NCI-H2196 (cell line): ENCODE data around the gene SURF6.
"Not testable (repeated sequence)": the region's sequence is repeated elsewhere in the genome, so short reads cannot be mapped to it uniquely, and the experiment has no call there.

Experiments
- DNase-seq: peaks from one replicate; lab custom pipeline; 2025; ENCODE audit not compliant: unreplicated experiment; lab: John Stamatoyannopoulos, UW

The SURF6 gene

DNA sequence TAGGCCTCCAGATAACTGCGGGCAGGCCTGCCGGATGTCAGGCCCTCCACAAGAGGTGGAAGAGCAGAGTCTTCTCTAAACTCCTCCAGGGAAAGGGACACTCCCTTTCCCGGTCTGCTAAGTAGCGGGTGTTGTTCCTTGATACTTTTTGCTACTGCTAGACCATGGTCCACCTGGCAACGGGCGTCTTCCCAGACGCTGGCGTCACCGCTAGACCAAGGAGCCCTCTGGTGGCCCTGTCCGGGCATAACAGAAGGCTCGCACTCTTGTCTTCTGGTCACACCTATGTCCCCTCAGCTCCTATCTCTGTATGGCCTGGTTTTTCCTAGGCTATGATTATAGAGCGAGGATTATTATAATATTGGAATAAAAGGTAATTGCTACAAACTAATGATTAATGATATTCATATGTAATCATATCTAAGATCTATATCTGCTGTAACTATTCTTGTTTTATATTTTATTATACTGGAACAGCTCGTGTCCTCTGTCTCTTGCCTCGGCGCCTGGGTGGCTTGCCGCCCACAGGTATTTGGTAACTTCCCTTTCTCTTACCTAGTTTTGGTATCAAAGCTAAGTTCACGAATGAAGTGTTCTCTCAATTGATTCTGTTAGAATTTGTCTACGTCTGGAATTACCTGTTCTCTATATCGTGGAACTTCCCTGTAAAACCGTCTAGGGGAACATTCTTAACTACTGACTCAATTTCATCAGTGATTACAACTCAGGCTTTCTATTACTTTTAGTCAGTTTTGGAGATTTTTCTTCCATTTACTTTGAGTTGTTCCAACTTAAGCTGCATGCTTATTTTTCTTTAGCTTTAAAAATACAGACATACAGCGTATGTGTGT, 6.5 kb downstream of the SURF6 start:
- DNase-seq, result not testable (repeated sequence)

- no peak for DNase-seq
Measured at GRCh38 chr9:133327834-133328484, 8.0 kb downstream of the SURF6 start.

DNA sequence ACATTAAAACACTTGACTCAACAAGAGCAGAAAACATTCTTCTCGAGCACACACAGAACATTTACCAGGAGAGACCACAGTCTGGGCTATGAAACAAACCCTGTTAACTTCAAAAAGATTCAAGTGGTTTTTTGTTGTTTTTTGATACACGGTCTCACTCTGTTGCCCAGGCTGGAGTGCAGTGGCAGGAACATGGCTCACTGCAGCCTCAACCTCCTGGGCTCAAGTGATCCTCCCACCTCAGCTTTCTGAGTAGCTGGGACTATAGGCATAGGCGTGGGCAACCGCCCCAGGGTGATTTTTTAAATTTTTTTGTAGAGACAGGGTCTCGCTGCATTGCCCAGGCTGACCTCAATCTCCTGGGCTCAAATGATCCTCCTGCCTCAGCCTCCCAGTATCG, 9.0 kb downstream of the SURF6 start:
- not testable (repeated sequence) for DNase-seq

- DNase-seq, result no peak
Measured at GRCh38 chr9:133323991-133324703, 11.8 kb downstream of the SURF6 start.

DNA sequence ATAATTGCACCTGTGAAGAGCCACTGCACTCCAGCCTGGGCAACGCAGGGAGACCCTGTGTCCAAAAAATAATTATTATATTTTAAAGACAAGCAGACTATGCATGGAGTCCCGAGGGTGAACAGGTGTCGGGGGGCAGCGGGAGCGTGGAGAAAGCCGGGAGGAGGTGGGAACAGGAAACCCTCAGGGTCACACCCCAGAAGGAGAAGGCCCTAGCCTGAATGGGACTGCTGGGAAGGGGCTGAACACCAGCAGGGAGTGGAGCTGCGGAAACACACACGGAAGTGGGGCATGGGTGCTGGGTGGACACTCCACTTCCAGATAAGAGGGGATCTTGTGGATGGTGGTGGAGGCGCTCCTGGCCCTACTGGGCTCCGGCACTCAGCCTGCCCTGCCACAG, 12.8 kb downstream of the SURF6 start:
- DNase-seq, result no peak

DNA sequence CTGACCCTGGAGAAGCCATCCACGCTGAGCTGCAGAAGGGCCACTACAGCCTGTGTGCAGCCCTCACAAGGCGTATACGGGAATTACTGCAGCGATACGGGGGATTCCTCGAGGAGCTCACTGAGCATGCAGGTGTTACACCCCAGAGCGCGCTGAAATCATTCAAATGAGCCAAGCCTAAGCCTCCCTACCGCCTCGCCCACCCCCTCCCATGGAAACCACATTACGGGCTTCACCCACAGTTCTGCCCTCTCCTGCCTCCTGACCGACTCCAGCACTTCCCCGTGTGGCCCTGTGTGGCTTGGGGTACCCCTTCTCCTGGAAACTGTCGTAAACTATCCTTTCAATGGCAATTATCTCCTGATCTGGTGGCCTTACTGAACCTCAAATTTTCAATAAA, 13.3 kb downstream of the SURF6 start:
- no peak for DNase-seq

GRCh38 chr9:133321411-133321935, 14.5 kb downstream of the SURF6 start:
- no peak for DNase-seq

- no peak for DNase-seq
Measured at GRCh38 chr9:133320421-133320881, 15.5 kb downstream of the SURF6 start.

DNA sequence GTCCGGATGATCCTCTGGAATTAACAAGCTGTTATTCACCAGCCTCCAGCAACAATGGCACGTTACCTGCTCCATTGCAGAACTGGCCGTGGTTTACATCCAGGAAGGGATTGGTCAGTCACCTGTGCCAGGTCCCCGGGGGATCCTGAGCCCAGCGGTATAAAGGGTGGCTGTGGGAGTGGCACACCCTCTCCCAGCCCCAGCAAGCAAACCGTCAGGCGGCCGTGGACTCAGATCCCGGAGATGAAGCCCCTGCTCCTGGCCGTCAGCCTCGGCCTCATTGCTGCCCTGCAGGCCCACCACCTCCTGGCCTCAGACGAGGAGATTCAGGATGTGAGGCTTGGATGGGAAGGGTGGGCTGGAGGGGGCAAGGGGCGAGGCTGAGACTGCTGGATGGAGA, 18.4 kb downstream of the SURF6 start:
- not testable (repeated sequence) for DNase-seq

DNA sequence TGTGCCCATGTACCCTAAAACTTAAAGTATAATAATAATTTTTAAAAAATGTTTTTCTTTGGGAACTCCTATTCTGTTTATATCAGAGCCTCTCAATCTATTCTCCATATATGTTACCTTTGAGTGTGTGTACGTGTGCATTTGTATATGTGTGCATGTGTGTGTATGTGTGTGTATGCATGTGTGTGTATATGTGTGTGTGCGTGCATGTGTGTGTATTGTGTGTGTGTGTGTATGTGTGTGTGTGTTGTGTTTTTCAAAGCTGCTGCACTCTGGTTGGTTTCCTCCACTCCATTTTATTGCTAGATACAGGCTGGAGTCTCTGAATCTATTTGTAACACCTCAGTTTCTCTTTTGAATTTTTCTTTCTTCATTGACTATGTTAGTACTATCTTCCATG, 20.0 kb downstream of the SURF6 start:
- no peak for DNase-seq

GRCh38 chr9:133309608-133310007, 26.4 kb downstream of the SURF6 start:
- DNase-seq, result no peak

DNA sequence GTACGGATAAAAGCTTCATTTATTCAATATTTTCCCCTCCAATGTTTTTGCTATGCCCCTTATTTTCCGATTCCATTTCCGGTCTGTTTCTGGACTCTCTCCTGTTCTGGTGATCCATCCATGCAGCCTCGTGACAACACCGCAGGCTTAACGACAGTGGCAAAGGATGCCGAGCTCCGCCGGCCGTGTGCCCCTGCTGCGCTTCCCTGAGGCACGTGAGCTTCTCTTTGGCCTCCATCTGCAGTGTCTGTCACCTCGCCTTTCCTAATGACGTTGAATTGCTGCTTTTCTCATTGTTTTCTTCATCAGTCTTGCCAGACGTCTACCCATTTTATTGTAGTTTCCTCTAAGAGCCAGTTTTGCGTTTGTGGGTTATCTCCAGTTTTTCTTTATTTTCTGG, 28.7 kb downstream of the SURF6 start:
- no peak for DNase-seq

DNA sequence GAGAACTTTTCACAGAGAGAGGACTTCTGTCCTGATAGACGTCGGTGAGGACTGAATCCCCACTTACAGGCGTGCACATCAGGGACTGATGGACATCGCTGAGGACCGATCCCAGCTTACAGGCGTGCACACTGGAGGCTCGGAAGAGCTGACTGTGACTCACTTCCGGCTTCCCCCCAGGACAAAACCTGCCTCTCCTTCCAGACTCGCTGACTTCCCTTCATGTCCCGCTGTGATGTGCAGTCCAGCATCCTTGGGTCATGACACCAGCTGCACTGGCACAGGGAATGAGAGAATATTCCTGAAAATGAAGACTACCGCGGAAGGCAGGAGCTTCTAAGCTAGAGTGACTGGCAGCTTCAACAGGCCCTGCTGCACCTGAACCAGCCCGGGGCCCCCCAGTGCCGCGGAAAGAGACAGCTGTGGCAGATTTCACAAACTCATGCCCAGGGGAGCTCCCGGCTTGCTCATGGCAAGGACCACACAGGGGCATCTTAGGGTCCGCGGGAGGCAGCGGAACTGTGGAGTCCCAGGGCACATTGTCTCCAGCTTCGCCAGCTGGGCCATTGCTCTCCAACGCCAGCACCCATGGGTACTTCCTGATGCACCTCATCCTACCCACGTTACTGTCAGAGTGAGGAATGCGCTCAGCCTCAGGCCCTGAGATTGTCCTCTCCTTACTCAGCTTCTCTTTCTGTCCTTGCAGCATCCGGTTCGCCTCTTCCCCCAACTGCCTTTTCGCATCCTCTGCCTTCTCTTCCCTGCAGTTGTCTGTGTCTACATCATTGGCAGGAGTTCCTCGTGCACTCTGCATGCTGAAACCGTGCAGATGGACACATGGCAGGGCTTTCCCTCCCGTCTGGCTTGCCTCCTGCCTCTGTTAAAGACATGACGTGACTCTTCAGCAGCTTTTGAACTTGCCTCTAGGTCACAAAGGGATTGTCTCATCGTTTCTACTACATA, 29.5 kb downstream of the SURF6 start:
- DNase-seq, result no peak

DNA sequence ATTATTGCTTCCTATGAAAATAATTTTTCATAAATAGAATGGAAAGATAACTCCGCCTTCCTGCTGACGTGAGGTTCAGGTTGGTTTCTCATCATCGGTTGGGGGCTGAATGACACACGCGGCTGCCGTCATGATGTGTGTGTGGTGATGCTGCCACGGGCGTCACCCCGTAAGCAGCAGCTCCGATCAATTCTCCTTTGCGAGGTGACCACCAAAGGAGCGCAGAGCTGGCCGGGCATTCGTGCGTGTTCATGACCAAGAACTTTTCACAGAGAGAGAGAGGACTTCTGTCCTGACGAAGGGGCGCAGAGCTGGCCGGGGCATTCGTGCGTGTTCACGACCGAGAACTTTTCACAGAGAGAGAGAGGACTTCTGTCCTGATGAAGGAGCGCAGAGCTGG, 30.3 kb downstream of the SURF6 start:
- no peak for DNase-seq

DNA sequence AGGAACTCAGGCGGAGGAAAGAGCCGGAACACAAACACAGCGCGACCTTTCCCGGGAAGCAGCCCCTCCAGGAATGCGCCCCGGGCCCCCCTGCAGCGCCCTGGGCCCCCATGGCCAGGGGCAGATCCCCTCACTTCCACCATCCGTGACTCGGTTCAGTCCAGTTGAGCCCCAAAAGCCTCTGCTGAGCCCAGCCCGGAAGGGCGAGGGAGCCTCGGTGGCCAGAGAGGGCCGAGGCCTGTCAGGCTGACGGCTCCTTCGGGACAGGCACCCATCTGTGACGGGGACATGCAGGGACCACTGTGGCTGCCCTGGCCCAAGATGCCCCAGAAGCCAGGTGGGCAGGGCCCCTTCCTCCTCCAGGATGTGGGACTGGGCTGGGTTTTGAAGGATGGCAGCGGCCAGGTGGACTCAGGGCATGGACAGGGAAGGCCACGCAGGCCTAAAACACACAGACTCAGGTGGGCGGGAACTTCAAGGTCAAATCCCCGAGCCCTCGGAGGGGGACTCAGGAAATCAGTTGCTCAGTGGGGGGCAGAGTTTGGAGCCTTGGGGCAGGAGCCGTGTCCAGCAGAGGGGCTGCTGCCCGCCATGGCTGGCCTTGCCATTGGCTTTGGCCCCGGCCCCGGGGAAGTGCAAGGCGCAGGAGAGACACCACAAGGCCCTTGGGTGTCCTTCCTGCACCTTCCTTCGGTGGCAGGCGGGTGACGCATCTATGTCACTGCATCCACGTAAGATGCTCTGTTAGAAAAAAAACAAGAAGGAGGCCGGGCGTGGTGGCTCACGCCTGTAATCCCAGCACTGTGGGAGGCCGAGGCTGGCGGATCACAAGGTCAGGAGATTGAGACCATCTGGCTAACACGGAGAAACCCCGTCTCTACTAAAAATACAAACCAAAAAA, 31.3 kb downstream of the SURF6 start:
- DNase-seq, result no peak

DNA sequence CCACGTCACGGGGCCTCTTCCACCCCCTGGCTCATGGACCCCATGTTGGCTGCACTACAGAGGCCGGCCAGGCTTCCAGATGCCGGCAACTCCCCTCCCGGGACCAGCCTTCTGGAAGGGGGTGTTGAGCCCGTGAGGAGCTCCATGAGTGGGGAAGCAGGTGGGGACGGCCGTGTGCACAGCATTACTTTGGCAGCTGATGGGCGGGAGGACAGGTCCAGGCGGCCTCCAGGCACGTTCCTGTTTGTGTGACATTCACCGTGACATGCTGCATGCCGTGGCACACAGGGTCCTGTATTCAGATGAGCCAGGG, 31.9 kb downstream of the SURF6 start:
- no peak for DNase-seq

GRCh38 chr9:133303266-133304157, 32.5 kb downstream of the SURF6 start:
- DNase-seq, result no peak
